Fibroblast of lung (primary cell): Measurements from ENCODE around the gene MAP2K6.

ENCODE experiments used
- CTCF ChIP-seq, 2 donors: IDR thresholded peaks in 1 of 2; conservative IDR thresholded peaks in 1 of 2; 1 replicate in 1 of 2; 2 replicates in 1 of 2; pipeline ENCODE4 v1.5.1; 2011 to 2012; ENCODE audit warnings: low read length in 2 of 2, control low read depth in 1 of 2, inconsistent platforms in 1 of 2, low read depth in 1 of 2, mild to moderate bottlenecking in 1 of 2
- EZH2 ChIP-seq: IDR thresholded peaks from 2 replicates; pipeline ENCODE4 v1.5.1; 2012; ENCODE audit warnings: low read length, control low read depth, mild to moderate bottlenecking; ENCODE audit errors: missing control alignments

- TF ChIP-seq CTCF (conservative IDR thresholded peaks at IDR 0.05 in 1 of 2, IDR thresholded peaks at IDR 0.05 in 1 of 2; ENCODE audit: low read depth in 1 of 2, low read length in 2 of 2), result no peak
- TF ChIP-seq EZH2, result no peak
Measured at GRCh38 chr17:69462882-69463281, 48.4 kb downstream of the MAP2K6 start.
